GM12875 (cell line): ENCODE measurements around the gene EGFLAM.

Source experiments
- H3K4me3 ChIP-seq: one replicate; pipeline ENCODE4 v1.5.1; 2011; ENCODE audit warnings: low read depth, low read length, control low read depth
- TF ChIP-seq, protein P1 (sequence below): IDR thresholded peaks from 2 replicates; pipeline ENCODE4 v1.5.1; 2011; ENCODE audit warnings: low read depth, mild to moderate bottlenecking, control low read depth, inconsistent platforms, low read length, moderate library complexity, borderline replicate concordance; ENCODE audit not compliant: insufficient read depth

EGFLAM gene

DNA sequence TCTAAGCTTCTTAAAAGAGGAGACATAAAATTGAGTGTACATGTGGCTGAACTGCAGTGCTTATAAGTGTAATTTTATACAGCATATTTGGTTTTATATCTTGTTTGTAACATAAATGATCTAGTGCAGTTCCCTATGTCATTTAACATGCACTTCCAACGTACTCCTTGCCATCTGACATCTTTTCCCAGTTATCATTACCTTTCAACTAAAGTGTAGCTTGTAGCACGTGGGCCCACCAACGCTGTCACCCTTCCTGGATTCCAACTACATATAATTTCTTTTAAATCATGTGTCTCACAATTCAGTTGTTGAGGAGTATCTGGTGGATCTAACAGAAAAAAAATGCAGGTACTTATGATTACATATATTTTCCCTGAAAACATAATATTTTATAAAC, 247.9 kb downstream of the EGFLAM start:
- TF ChIP-seq, protein P1, sequence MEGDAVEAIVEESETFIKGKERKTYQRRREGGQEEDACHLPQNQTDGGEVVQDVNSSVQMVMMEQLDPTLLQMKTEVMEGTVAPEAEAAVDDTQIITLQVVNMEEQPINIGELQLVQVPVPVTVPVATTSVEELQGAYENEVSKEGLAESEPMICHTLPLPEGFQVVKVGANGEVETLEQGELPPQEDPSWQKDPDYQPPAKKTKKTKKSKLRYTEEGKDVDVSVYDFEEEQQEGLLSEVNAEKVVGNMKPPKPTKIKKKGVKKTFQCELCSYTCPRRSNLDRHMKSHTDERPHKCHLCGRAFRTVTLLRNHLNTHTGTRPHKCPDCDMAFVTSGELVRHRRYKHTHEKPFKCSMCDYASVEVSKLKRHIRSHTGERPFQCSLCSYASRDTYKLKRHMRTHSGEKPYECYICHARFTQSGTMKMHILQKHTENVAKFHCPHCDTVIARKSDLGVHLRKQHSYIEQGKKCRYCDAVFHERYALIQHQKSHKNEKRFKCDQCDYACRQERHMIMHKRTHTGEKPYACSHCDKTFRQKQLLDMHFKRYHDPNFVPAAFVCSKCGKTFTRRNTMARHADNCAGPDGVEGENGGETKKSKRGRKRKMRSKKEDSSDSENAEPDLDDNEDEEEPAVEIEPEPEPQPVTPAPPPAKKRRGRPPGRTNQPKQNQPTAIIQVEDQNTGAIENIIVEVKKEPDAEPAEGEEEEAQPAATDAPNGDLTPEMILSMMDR, result no peak
- H3K4me3 ChIP-seq, result no peak overlapping the region

DNA sequence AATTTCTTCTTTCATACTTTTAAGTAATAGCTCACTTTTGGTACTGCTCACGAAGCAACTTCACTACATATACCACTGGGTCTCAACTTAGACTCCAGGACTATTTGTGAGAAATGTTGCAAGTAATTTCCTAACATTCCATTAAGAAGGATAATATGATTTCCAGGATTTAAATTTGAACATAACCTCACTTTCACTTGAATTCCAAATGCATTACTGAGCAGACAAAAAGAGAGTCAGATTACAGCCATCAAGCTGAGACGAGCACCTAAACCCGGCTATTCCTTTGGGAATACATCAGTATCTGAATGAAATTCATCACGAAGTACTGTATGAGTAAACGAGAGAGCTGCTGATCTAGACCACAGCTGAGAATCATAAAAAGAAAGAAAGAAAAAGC, 250.8 kb downstream of the EGFLAM start:
- no peak overlapping the region for H3K4me3 ChIP-seq

More for the DNA sequence above, 250.8 kb downstream of the EGFLAM start:
- TF ChIP-seq, protein P1, result no peak
